Left lung (tissue), 10 donors: ENCODE measurements around the gene PTPRD. TPM values are rescaled to one million over a fixed set of nuclear protein-coding genes. Genes with fewer than 3 reads are reported as not detected.

Source experiments
- ATAC-seq: fragments of 200-7000 bp; cut with Tn5 transposase; one replicate; pipeline ENCODE4 v1.9.1; 2020; ENCODE audit warnings: moderate library complexity
- DNase-seq, 4 donors: peaks; one replicate each; pipeline ENCODE4 v3.0.0-alpha.2; 2013 to 2020
- H3K27ac ChIP-seq, 2 donors: fragments of 200-600 bp; sonication (generic) in 1 of 2; one replicate each; pipeline versions ENCODE4 v1.5.0 to v1.8.0; 2020 to 2021
- H3K27me3 ChIP-seq, 2 donors: fragments of 200-600 bp; sonication (generic) in 1 of 2; one replicate each; pipeline versions ENCODE4 v1.5.0 to v1.8.0; 2020 to 2021
- H3K36me3 ChIP-seq, 2 donors: fragments of 200-600 bp; sonication (generic) in 1 of 2; one replicate each; pipeline versions ENCODE4 v1.5.0 to v1.8.0; 2020 to 2021
- H3K4me1 ChIP-seq, 2 donors: fragments of 200-600 bp; one replicate each; pipeline ENCODE4 v1.8.0; 2021
- H3K4me3 ChIP-seq, 2 donors: fragments of 200-600 bp; sonication (generic) in 1 of 2; one replicate each; pipeline versions ENCODE4 v1.5.0 to v1.8.0; 2020 to 2021; ENCODE audit warnings: mild to moderate bottlenecking in 1 of 2
- H3K9me3 ChIP-seq, 2 donors: fragments of 200-600 bp; sonication (generic) in 1 of 2; one replicate each; pipeline versions ENCODE4 v1.5.0 to v1.8.0; 2020 to 2021
- CTCF ChIP-seq, 2 donors: fragments of 200-600 bp; sonication (generic) in 1 of 2; IDR thresholded peaks; one replicate each; pipeline versions ENCODE4 v1.5.0 to v1.8.0; 2021; ENCODE audit warnings: antibody characterized with exemption in 2 of 2
- intact Hi-C, 2 donors: fragments of 100-400 bp; cut with DNase I; formaldehyde crosslinking; loops; one replicate each; pipeline versions ENCODE4 v1.11.2 to v1.14.2; 2022
- polyA plus RNA-seq, 6 donors: library from polyadenylated mRNA; unstranded; fragments of 120-200 nt; gene quantifications; one replicate each; pipeline ENCODE4 v1.2.1, GENCODE V29; 2013; ENCODE audit not compliant: insufficient read length in 6 of 6
- total RNA-seq, 2 donors: library from RNA; stranded (reverse); fragmentation: NEBNext Ultra II Directional; extraction: Animal tissue kit (Norgen Biotek cat#: 25700); gene quantifications; one replicate each; pipeline ENCODE4 v1.2.1, GENCODE V29; 2021
- donor health status: DM: no; HTN: yes; CAD: no.
- donor health status: DM: no; HTN: no; CAD: no.

The PTPRD gene
- total and polyA plus RNA-seq, 8 donors = 24.2 to 167 (median 139) TPM

GRCh38 chr9:10112070-10112469 lies 500.7 kb downstream of the PTPRD start:
- TF ChIP-seq CTCF (IDR thresholded peaks at IDR 0.05) = no peak
- Histone ChIP-seq H3K4me1 (no peaks in the 10 kb centered on the region), H3K4me3 (no peak overlapping the region), H3K27me3 (no peaks in the 10 kb centered on the region), H3K27ac (no peak overlapping the region), H3K36me3 (no peaks in the 10 kb centered on the region), H3K9me3 (peaks cover 0 to 2% of the 10 kb centered on the region in 2 donors)
- intact Hi-C loops = no loop called here
- DNase-seq (no peak), ATAC-seq (no peak)

- Histone ChIP-seq H3K36me3 (no peaks in the 10 kb centered on the region), H3K4me3 (no peak overlapping the region), H3K9me3 (peaks cover 0 to 2% of the 10 kb centered on the region in 2 donors), H3K27ac (no peak overlapping the region), H3K4me1 (no peaks in the 10 kb centered on the region), H3K27me3 (no peaks in the 10 kb centered on the region)
- intact Hi-C loops = no loop called here
- DNase-seq (no peak), ATAC-seq (no peak)
- no peak for TF ChIP-seq CTCF (IDR thresholded peaks at IDR 0.05)
Observed at GRCh38 chr9:10108815-10109214, 504.0 kb downstream of the PTPRD start.

- H3K27ac ChIP-seq = no peak overlapping the region
- H3K9me3 ChIP-seq = no peaks in the 10 kb centered on the region
- TF ChIP-seq CTCF (IDR thresholded peaks at IDR 0.05) = no peak
- no peak overlapping the region for H3K4me3 ChIP-seq
- no peaks in the 10 kb centered on the region for H3K27me3 ChIP-seq
- intact Hi-C loops = no loop called here
- no peaks in the 10 kb centered on the region for H3K4me1 ChIP-seq
- DNase-seq (no peak), ATAC-seq (no peak)
- H3K36me3 ChIP-seq = no peaks in the 10 kb centered on the region
Observed at GRCh38 chr9:10104774-10105173, 508.0 kb downstream of the PTPRD start.

GRCh38 chr9:10095208-10095607 lies 517.6 kb downstream of the PTPRD start:
- intact Hi-C loops = no loop called here
- Histone ChIP-seq H3K27ac (no peak overlapping the region), H3K4me3 (no peak overlapping the region), H3K36me3 (no peaks in the 10 kb centered on the region), H3K4me1 (no peaks in the 10 kb centered on the region), H3K9me3 (no peaks in the 10 kb centered on the region), H3K27me3 (no peaks in the 10 kb centered on the region)
- no peak for ATAC-seq
- DNase-seq = no peak
- TF ChIP-seq CTCF (IDR thresholded peaks at IDR 0.05) = no peak

GRCh38 chr9:10094563-10094962 lies 518.2 kb downstream of the PTPRD start:
- H3K9me3 ChIP-seq = no peaks in the 10 kb centered on the region
- TF ChIP-seq CTCF (IDR thresholded peaks at IDR 0.05) = no peak
- no peak for DNase-seq
- H3K4me3 ChIP-seq = no peak overlapping the region
- H3K27ac ChIP-seq = no peak overlapping the region
- no peaks in the 10 kb centered on the region for H3K4me1 ChIP-seq
- no peaks in the 10 kb centered on the region for H3K36me3 ChIP-seq
- H3K27me3 ChIP-seq = no peaks in the 10 kb centered on the region
- intact Hi-C loops = no loop called here
- no peak for ATAC-seq
